Measurements from ENCODE around the gene RGS5.

DNA sequence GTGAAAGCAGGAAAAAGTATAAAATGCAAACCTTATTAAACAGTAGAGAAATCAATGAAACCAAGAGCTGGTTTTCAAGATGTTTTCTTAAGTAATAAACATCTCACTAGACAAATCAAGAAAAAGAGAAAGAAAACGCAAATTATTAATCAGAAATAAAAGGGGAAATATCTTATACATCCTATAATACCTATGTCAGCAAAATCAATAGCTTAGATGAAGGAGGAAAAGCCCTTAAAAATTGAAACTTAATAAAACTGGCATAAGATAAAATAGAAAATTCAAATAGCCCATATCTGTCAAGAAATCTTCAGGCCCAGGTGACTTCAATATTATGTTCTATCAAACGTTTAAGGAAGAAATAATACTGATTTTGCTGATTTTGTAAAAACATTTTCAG is 74.4 kb downstream of the RGS5 start:
- TF ChIP-seq, protein P1, sequence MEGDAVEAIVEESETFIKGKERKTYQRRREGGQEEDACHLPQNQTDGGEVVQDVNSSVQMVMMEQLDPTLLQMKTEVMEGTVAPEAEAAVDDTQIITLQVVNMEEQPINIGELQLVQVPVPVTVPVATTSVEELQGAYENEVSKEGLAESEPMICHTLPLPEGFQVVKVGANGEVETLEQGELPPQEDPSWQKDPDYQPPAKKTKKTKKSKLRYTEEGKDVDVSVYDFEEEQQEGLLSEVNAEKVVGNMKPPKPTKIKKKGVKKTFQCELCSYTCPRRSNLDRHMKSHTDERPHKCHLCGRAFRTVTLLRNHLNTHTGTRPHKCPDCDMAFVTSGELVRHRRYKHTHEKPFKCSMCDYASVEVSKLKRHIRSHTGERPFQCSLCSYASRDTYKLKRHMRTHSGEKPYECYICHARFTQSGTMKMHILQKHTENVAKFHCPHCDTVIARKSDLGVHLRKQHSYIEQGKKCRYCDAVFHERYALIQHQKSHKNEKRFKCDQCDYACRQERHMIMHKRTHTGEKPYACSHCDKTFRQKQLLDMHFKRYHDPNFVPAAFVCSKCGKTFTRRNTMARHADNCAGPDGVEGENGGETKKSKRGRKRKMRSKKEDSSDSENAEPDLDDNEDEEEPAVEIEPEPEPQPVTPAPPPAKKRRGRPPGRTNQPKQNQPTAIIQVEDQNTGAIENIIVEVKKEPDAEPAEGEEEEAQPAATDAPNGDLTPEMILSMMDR (IDR thresholded peaks at IDR 0.05) = no peak
- TF ChIP-seq POLR2A (IDR thresholded peaks at IDR 0.05) (no peak), EP300 (IDR thresholded peaks at IDR 0.05) (no peak), POLR2AphosphoS5 (IDR thresholded peaks at IDR 0.05) (no peak)

All from sigmoid colon (tissue), 4 donors.